NCI-H748 (cell line): Measurements from ENCODE around the gene ANTXR1.
A peak's percentile ranks its signal among the peaks of the same experiment; 100 is the strongest.
"Not testable (repeated sequence)": the region's sequence is repeated elsewhere in the genome, so short reads cannot be mapped to it uniquely, and the experiment has no call there.

Source experiments
- DNase-seq: peaks from one replicate; lab custom pipeline; 2025; ENCODE audit not compliant: unreplicated experiment; lab: John Stamatoyannopoulos, UW

The ANTXR1 gene

GRCh38 chr2:69226903-69227302, 213.9 kb downstream of the ANTXR1 start:
- DNase-seq = no peak

GRCh38 chr2:69227716-69228115, 214.7 kb downstream of the ANTXR1 start:
- peak; percentile 24 for DNase-seq

DNA sequence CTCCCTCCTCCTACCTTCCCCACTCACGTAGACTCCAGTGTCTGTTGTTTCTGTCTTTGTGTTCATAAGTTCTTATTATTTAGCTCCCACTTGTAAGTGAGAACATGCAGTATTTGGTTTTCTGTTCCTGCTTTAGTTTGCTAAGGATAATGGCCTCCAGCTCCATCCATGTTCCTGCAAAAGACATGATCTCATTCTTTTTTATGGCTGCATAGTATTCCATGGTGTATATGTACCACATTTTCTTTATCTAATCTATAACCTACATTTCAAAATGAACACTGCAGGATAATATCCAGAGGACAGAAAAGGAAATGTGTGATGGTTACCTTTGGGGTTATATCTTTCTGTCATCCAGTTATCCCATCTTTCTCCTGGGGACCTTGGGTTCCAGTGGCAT, 218.0 kb downstream of the ANTXR1 start:
- not testable (repeated sequence) for DNase-seq

- DNase-seq = no peak
These were observed 218.8 kb downstream of the ANTXR1 start for GRCh38 chr2:69231612-69232277.

DNA sequence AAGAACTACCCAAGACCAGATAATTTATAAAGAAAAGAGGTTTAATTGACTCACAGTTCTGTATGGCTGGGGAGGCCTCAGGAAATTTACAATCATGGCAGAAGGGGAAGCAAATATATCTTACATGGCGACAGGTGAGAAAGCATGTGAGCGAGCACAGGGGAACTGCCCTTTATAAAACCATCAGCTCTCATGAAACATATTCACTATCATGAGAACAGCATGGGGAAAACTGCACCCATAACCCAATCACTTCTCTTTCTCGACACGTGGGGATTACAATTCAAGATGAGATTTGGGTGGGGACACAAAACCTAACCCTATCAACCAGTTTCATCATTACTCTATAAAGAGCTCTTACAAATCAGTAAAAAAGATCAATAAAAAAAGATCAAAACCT, 222.9 kb downstream of the ANTXR1 start:
- not testable (repeated sequence) for DNase-seq

DNA sequence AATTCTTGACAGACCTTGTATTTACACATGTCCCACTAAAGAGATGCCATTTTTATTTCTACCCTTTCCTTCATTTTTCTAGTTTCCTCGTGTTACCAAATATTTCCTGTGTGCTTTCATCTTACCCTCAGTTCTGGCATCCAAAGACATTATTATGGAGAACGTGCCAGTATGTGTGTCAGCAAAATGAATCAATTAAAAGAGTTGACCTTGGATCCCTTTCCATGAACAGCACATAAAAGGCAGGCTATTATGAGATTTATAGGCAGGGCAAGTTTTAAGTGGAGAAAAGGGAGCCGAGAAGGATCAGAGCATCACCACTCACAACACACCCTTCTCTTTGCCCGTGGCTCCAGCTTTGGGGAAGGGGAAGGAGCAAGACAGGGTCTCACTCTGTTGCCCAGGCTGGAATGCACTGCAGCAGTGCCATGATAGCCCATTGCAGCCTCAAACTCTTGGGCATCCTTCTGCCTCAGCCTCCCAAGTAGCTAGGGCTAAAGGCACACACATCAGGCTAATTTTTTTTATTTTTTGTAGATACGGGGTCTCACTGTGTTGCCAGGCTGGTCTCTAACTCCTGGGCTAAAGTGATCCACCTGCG, 224.2 kb downstream of the ANTXR1 start:
- peak; percentile 9 for DNase-seq

DNA sequence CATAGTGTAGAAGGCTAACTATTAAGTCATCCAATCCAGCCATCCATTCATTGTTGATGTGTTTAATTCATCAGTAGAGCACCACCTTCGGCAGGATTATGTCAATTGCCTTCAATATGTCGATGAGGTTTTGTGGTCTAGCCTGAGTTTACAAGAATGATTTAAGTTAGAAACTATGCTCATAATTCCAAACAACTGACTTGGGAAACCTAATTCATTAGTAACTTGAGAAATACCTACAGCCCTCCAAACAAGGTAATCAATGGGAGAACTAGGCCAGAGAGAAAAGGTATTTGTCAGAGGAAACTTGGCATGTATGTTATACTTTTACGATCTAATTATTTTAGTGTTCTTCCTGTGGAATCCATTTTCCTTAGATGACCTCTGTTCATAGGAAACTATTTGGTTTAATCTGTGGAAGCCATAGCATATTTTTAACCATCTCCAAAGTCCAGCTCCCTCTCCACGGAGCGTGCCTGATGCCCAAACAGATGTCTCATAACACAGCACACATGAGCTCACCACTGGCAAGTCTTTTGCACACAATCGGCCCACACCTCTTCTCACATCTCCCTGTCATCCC, 225.6 kb downstream of the ANTXR1 start:
- DNase-seq = no peak

- peak; percentile 91 for DNase-seq
These were observed 228.1 kb downstream of the ANTXR1 start for GRCh38 chr2:69241093-69241492.

GRCh38 chr2:69241664-69242514, 228.9 kb downstream of the ANTXR1 start:
- DNase-seq = peak; percentile 94

DNA sequence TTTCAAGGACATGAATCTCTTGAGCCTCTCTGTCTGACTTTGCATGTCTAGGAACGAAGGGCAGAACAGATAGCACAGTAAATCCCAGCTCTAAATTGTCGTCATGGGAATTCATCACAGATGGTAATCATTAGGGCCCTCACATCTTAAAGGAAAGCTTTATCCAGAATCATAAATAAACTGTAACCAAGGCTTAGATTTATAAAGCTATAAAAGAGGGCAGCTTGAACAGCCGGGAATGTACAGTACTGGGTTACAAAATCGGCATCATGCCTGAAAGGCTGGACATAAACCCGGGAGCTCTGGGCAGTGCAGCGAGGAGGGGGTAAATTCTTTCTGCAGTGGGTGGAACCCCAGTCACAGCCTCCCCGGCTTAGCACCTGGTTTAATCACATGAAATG, 229.7 kb downstream of the ANTXR1 start:
- no peak for DNase-seq

- no peak for DNase-seq
These were observed 230.7 kb downstream of the ANTXR1 start for GRCh38 chr2:69243652-69244051.

DNA sequence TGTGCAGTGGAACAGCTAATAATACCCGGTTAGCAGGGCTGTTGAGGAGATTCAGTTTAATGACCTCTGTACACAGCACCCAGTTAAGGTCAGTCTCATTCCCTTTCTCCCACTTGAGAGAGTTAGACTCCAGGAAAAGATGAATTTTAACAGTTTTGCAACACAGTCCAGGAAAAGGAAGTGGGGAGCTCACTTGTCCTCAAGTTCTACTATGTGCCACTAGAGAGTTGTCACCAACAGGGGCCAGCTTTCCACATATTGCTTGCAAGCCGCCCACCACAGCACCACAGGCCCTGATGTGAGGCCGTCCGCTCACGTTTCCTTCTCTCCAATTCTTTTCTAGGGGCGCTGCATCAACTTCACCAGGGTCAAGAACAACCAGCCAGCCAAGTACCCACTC, 231.9 kb downstream of the ANTXR1 start:
- no peak for DNase-seq

- peak; percentile 1 for DNase-seq
These were observed 234.6 kb downstream of the ANTXR1 start for GRCh38 chr2:69247583-69247982.

DNA sequence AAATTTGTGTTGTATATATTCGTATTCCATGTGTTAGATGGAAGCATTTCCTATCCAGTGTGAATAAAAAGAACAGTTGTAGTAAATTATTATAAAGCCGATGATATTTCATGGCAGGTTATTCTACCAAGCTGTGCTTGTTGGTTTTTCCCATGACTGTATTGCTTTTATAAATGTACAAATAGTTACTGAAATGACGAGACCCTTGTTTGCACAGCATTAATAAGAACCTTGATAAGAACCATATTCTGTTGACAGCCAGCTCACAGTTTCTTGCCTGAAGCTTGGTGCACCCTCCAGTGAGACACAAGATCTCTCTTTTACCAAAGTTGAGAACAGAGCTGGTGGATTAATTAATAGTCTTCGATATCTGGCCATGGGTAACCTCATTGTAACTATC, 235.3 kb downstream of the ANTXR1 start:
- no peak for DNase-seq

GRCh38 chr2:69250981-69251380, 238.0 kb downstream of the ANTXR1 start:
- no peak for DNase-seq

- no peak for DNase-seq
These were observed 239.0 kb downstream of the ANTXR1 start for GRCh38 chr2:69251943-69252342.

DNA sequence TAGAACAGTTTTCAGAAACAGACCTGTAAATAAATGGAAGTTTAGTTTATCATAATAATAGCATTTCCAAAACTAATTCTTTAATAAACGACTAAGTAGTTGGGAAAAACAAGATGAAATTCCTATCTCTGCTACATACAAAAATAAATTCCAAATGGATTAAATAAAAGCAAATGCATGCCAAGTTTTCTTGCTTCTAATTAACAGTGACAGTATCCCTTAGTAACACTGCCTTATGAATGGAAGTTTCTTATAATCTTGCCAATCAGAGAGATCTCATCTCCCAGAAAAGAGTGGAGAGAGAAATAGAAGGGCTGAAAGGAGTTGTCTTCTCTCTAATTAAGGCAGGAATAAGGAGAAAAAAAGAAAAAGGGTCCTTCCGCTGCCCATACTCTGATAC, 240.1 kb downstream of the ANTXR1 start:
- no peak for DNase-seq

GRCh38 chr2:69253611-69254301, 240.8 kb downstream of the ANTXR1 start:
- no peak for DNase-seq

GRCh38 chr2:69255760-69256159, 242.8 kb downstream of the ANTXR1 start:
- DNase-seq = no peak

- DNase-seq = not testable (repeated sequence)
These were observed 247.1 kb downstream of the ANTXR1 start for GRCh38 chr2:69259994-69260591.

DNA sequence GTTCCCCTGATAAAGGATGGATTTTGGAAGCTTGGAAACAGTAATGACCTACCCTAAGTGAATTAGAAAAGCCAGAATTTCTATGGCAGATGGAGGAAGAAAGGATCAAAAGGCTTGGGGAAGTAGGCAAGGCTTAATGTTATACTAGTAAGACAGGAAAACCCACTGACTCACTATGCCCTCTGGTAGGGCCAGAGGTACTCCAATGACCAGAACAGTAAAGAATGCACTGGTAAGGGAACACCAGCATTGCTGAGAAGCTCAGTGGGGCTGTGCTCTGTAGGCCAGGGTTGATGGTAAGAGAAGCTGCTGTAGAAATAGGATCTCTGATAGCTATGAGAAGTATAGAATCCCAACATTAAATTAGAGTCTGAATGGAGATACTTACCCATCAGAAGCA, 247.7 kb downstream of the ANTXR1 start:
- DNase-seq = no peak
